HFFc6 (cell line): ENCODE results near the gene B4GALT6. TPM values are rescaled to one million over a fixed set of nuclear protein-coding genes. Genes with fewer than 3 reads are reported as not detected.

ENCODE experiments used
- DNase-seq: peaks from one replicate; pipeline ENCODE4 v3.0.0-alpha.2; 2018
- H3K27ac Mint-ChIP-seq: 2 replicates; pipeline ENCODE4 v1.8.0; 2020; ENCODE audit warnings: mild to moderate bottlenecking, mixed read lengths
- H3K27me3 Mint-ChIP-seq: 2 replicates; pipeline ENCODE4 v1.8.0; 2021; ENCODE audit warnings: mild to moderate bottlenecking, moderate library complexity, mixed read lengths; ENCODE audit not compliant: insufficient read depth
- H3K36me3 Mint-ChIP-seq: 2 replicates; pipeline ENCODE4 v1.8.0; 2021; ENCODE audit warnings: low read depth, mixed read lengths
- H3K4me1 Mint-ChIP-seq: 2 replicates; pipeline ENCODE4 v1.8.0; 2020; ENCODE audit warnings: low read depth, mixed read lengths
- H3K4me3 Mint-ChIP-seq: 2 replicates; pipeline ENCODE4 v1.8.0; 2020; ENCODE audit warnings: mild to moderate bottlenecking, moderate library complexity, mixed read lengths
- H3K9me3 Mint-ChIP-seq: 2 replicates; pipeline ENCODE4 v1.8.0; 2020; ENCODE audit warnings: mild to moderate bottlenecking, mixed read lengths
- total RNA-seq, 6 experiments: library from RNA; stranded (reverse); fragmentation: NEBNext Ultra II Directional; extraction: Animal tissue kit (Norgen Biotek cat#: 25700); gene quantifications; 2 replicates in 1 of 6; 3 replicates in 5 of 6; pipeline ENCODE4 v1.2.3, GENCODE V29; 2021
- TF ChIP-seq, protein P1 (sequence below): fragments of 200-600 bp; sonication (generic); IDR thresholded peaks from 2 replicates; pipeline ENCODE4 v1.5.0; 2021; ENCODE audit warnings: antibody characterized with exemption, mild to moderate bottlenecking

B4GALT6 gene
- total RNA-seq, 6 experiments from 2014 or later: not detected

DNA sequence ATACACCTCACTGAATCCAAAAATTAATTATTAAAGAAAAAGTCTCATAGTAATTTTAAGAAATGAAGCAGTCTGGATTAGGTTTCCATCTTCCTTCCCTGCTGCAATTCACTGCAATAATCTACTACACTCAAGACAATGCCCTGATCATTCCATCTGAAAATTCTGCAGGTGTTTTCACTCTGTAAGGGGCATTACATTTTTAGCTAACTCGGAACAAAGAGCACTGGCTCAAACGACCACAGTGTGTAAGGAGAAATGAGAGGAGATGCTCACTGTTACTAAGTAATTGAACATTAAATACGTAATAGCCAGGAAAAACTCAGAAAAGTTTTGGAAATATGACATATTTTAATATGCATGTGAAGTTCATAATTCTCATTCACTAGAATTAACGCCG lies 1.3 kb downstream of the B4GALT6 start:
- no peak overlapping the region for H3K27ac Mint-ChIP-seq
- no peak for DNase-seq
- TF ChIP-seq, protein P1, sequence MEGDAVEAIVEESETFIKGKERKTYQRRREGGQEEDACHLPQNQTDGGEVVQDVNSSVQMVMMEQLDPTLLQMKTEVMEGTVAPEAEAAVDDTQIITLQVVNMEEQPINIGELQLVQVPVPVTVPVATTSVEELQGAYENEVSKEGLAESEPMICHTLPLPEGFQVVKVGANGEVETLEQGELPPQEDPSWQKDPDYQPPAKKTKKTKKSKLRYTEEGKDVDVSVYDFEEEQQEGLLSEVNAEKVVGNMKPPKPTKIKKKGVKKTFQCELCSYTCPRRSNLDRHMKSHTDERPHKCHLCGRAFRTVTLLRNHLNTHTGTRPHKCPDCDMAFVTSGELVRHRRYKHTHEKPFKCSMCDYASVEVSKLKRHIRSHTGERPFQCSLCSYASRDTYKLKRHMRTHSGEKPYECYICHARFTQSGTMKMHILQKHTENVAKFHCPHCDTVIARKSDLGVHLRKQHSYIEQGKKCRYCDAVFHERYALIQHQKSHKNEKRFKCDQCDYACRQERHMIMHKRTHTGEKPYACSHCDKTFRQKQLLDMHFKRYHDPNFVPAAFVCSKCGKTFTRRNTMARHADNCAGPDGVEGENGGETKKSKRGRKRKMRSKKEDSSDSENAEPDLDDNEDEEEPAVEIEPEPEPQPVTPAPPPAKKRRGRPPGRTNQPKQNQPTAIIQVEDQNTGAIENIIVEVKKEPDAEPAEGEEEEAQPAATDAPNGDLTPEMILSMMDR: no peak
- no peaks in the 10 kb centered on the region for H3K4me1 Mint-ChIP-seq
- H3K36me3 Mint-ChIP-seq: 0 out of 2 replicates have a peak, but pooled peaks cover 5% of the 10 kb centered on the region
- H3K9me3 Mint-ChIP-seq: peaks cover 12% of the 10 kb centered on the region
- peaks cover 3% of the 10 kb centered on the region for H3K27me3 Mint-ChIP-seq
- H3K4me3 Mint-ChIP-seq: no peak overlapping the region

DNA sequence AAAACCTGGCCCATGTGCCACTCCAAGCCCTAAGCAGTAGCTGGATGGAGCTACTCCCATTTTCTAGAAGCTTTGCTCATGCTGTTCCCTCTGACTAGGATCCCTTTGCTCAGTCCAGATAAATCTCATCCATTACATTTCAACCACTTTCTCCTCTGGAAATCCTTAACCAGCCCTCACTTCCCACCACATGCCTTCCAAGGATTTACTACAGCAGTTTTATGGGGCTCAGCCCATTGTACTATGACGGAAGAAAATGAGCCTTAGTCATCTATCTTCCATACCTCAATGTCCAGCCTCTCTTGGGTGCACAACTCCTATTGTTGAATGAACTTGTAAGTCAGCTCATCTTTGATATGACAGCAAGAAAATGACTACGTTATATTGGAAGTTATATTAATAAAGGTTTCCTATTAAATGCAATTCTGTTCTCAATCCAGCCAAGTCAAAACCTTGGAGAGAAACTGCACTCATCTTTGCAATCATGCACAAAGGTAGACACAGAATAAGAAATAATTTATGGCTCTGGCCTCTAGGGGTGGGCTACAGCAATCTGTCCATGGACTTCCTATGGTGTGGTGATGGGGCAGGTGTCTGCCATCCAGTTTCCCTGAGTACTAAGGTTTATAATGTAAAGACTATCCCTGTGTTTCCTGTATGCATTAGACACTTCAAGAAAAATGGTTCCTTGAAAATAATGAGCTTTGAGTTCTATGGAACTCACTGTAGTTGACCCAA lies 3.4 kb downstream of the B4GALT6 start:
- H3K4me1 Mint-ChIP-seq: no peaks in the 10 kb centered on the region

DNA sequence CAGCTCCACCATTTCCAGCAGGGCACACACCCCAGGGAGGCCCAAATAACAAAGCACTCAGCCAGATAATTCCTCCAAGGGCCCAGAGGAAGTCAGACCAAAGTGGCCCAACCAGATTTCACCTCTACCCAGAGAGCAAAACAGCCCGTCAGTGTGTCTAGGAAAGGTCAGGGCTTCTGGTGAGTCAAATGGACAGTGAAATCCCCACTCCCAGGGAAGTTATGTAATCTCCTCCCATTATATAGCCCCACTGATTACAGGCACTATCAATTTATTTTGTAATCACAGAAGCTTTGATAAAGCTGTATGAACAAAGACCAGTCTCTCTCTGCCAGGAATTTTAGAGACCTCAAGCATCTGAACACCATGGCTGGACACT lies 4.0 kb downstream of the B4GALT6 start:
- no peak for DNase-seq
- H3K9me3 Mint-ChIP-seq: peaks cover 6% of the 10 kb centered on the region
- peaks cover 3% of the 10 kb centered on the region for H3K27me3 Mint-ChIP-seq
- H3K27ac Mint-ChIP-seq: no peak overlapping the region
- no peaks in the 10 kb centered on the region for H3K4me1 Mint-ChIP-seq
- H3K36me3 Mint-ChIP-seq: 0 out of 2 replicates have a peak, but pooled peaks cover 5% of the 10 kb centered on the region
- TF ChIP-seq, protein P1: no peak
- H3K4me3 Mint-ChIP-seq: no peak overlapping the region

More for the DNA sequence above, 3.4 kb downstream of the B4GALT6 start:
- TF ChIP-seq, protein P1: no peak
- Mint-ChIP-seq H3K4me3 (no peak overlapping the region), H3K27ac (no peak overlapping the region), H3K36me3 (0 out of 2 replicates have a peak, but pooled peaks cover 5% of the 10 kb centered on the region), H3K9me3 (peaks cover 11% of the 10 kb centered on the region), H3K27me3 (peaks cover 3% of the 10 kb centered on the region)
- DNase-seq: no peak

DNA sequence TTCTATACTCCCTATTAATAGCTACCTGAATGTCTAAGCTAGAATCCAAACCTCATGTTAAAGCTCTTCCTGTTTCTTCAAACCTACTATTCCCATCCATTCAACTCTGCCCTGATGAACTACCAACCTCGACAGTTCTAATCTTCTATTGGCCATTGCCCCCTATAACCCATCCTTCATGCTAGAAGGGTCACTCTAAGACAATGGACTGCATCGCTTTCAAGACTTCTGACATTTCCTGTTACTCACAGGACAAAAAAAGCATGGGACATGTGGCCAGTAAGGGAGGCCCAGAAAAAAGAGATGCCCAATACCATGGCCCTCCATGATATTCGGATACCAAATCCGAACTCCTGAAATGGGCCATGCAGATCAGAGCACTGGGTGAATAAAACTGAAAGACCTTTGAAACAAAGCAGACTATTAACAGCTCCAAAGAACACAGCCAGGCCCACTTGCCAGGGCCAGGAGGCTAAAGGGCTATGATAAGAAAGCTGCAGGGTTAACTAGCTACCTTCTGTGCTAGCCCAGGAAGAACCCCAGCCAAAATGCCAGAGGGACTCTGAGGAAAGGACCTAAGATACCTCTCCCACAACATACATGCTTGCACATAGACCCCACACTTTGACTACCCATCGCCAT lies 4.5 kb downstream of the B4GALT6 start:
- no peak overlapping the region for H3K27ac Mint-ChIP-seq

DNA sequence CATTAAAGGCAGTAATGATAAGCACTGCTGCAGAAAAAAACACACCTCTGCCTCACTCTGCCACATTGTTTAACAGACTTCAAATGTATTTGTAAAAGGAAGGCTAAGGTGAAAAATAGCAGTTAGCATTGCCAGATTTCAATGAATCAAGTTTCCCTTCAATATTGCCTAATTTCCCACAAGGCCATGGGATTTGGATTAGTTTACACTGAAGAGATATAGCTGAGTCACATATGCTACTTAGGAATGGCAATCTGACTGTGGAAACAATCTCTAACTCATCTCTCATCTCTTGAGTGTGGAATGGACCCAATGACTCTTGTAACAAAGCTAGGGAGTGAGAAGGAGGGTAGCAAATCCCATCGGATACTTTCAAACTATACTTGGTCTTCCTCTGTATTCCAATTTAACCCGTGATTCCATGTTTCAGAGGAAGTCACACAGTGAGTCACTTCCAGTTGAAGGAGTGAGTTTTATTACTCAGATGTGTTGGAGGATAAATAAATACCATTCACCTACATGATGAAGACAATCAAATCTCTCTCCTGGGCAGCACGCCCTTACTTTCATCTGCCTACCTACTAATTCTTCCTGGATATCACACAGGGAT lies 5.1 kb downstream of the B4GALT6 start:
- H3K9me3 Mint-ChIP-seq: peaks cover 6% of the 10 kb centered on the region
- H3K4me1 Mint-ChIP-seq: no peaks in the 10 kb centered on the region
- H3K36me3 Mint-ChIP-seq: 0 out of 2 replicates have a peak, but pooled peaks cover 4% of the 10 kb centered on the region
- TF ChIP-seq, protein P1: no peak
- no peak overlapping the region for H3K27ac Mint-ChIP-seq
- H3K4me3 Mint-ChIP-seq: no peak overlapping the region
- DNase-seq: no peak
- peaks cover 3% of the 10 kb centered on the region for H3K27me3 Mint-ChIP-seq

More for the DNA sequence above, 4.5 kb downstream of the B4GALT6 start:
- TF ChIP-seq, protein P1: no peak
- no peaks in the 10 kb centered on the region for H3K4me1 Mint-ChIP-seq
- H3K36me3 Mint-ChIP-seq: 0 out of 2 replicates have a peak, but pooled peaks cover 5% of the 10 kb centered on the region
- DNase-seq: no peak
- peaks cover 3% of the 10 kb centered on the region for H3K27me3 Mint-ChIP-seq
- H3K4me3 Mint-ChIP-seq: no peak overlapping the region
- peaks cover 6% of the 10 kb centered on the region for H3K9me3 Mint-ChIP-seq
